ENCODE measurements around the gene ASRGL1.
"Not testable (repeated sequence)": the region's sequence is repeated elsewhere in the genome, so short reads cannot be mapped to it uniquely, and the experiment has no call there.

Gene ASRGL1

DNA sequence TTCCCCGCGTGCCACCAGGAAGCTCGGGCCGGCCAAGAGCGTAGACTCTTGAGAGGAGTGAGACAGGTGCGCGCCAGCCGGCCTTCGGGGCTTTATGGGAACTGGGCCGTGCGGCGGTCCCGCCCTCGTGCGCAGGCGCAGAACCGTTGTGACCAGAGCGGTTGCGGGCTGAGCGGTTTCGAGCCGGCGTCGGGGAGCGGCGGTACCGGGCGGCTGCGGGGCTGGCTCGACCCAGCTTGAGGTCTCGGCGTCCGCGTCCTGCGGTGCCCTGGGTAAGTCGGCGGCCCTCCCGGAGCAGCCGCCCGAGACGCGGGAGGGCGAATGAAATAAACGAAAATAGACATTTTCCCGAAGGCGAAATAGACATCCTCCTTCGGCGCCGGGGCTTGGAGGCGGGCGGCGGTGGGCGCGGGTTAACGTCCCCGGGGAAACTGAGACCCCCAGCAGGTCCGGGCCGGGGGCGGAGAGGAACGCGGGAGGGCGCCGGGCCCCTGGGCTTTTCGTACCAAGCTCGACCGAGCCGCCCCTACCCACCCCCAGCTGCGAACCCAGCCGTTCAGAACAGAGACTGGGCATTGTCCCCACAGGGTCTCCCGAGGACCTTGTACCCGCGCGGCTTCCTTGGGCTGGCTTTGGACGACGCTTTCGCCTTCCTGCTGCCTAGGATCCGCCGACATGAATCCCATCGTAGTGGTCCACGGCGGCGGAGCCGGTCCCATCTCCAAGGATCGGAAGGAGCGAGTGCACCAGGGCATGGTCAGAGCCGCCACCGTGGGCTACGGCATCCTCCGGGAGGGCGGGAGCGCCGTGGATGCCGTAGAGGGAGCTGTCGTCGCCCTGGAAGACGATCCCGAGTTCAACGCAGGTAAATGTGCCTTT is at the start of gene ASRGL1:
Gene ASRGL1 (plus strand): TSS at position 146 of the 879 bp plus-strand sequence. CDS start 530 bp downstream, at position 676.
- DNase-seq (ENCODE audit: extremely low read depth in 1 of 2, low read depth in 1 of 2), result peak; percentile 34 to 68

- DNase-seq (ENCODE audit: extremely low read depth in 1 of 2, low read depth in 1 of 2), result no peak
Measured at GRCh38 chr11:62295504-62295903, 41.7 kb upstream of the ASRGL1 start.

- DNase-seq (ENCODE audit: extremely low read depth in 1 of 2, low read depth in 1 of 2), result no peak
Measured at GRCh38 chr11:62298975-62299374, 38.3 kb upstream of the ASRGL1 start, which contains the start of gene SCGB1D4. SCGB1D4 (minus strand) TSS chr11:62299075; CDS start chr11:62299010, 65 bp downstream.

DNA sequence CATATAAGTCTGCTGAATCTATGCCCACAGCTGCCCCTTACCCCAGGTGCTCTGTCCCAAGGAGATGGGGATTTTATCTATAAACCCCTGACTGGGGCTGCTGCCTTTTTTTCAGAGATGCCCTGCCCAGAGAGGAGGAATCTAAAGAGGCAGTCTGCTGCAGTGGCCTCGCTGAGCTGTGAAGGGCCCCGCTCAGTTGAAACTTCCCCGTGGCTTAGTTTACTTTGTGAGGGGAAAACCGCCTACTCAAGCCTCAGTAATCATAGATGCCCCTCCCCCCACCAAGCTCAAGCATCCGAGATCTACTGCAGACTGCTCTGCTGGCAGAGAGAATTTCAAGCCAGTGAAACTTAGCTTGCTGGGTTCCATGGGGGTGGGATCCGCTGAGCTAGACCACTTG is 31.0 kb upstream of the ASRGL1 start:
- no peak for DNase-seq (ENCODE audit: extremely low read depth in 1 of 2, low read depth in 1 of 2)

- no peak for DNase-seq (ENCODE audit: extremely low read depth in 1 of 2, low read depth in 1 of 2)
Measured at GRCh38 chr11:62307950-62308349, 29.3 kb upstream of the ASRGL1 start.

DNA sequence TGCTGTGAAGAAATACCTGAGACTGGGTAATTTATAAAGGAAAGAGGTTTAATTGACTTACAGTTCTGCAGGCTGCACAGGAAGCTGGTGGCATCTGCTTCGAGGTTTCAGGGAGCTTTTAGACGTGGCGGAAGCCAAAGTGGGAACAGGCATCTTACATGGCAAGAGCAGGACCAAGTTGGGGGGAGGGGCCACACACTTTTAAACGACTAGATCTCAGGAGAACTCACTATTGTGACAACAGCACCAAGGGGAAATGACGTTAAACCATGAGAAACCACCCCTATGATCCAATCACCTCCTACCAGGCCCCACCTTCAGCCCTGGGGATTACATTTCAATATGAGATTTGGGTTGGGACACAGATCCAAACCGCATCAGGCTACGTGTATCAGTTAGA is 27.3 kb upstream of the ASRGL1 start:
- no peak for DNase-seq (ENCODE audit: extremely low read depth in 1 of 2, low read depth in 1 of 2)

DNA sequence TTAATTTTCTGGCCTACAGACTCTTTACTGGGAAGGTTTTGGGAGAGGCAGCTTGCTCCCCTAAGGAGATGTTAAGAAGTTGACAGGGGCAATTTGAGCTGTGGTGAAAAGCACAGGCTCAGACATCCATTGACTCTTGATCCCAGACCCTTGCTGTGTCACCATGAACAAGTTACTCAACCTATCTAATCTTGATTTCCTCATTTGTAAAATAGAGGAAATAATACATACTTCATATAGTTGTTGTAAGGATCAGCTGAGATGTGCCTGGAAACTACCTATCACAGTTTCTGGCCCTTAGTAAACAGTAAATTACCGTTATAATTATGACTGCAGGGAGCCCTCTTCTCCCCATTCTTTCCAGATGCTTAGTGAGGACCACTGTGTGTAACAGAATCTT is 21.8 kb upstream of the ASRGL1 start:
- DNase-seq (ENCODE audit: extremely low read depth in 1 of 2, low read depth in 1 of 2), result no peak

- DNase-seq (ENCODE audit: extremely low read depth in 1 of 2, low read depth in 1 of 2), result no peak
Measured at GRCh38 chr11:62322524-62322923, 14.7 kb upstream of the ASRGL1 start.

- DNase-seq (ENCODE audit: extremely low read depth in 1 of 2, low read depth in 1 of 2), result peak in 1 of 2 donors; percentile 31
Measured at GRCh38 chr11:62324731-62325556, 12.3 kb upstream of the ASRGL1 start.

GRCh38 chr11:62325781-62326180 is 11.5 kb upstream of the ASRGL1 start:
- not testable (repeated sequence) for DNase-seq (ENCODE audit: extremely low read depth in 1 of 2, low read depth in 1 of 2)

- DNase-seq (ENCODE audit: extremely low read depth in 1 of 2, low read depth in 1 of 2), result not testable (repeated sequence)
Measured at GRCh38 chr11:62326719-62327118, 10.5 kb upstream of the ASRGL1 start.

- not testable (repeated sequence) for DNase-seq (ENCODE audit: extremely low read depth in 1 of 2, low read depth in 1 of 2)
Measured at GRCh38 chr11:62327541-62327940, 9.7 kb upstream of the ASRGL1 start.

DNA sequence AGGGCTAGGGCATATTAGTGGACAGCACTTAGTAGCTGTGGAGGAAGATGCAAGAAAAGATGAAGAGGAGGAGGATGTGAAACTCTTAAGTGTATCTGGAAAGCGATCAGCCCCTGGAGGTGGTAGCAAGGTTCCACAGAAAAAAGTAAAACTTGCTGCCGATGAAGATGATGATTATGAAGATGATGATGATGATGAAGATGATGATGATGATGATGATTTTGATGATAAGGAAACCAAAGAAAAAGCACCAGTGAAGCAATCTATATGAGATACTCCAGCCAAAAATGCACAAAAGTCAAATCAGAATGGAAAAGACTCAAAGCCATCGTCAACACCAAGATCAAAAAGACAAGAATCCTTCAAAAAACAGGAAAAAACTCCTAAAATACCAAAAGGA is 6.0 kb upstream of the ASRGL1 start:
- not testable (repeated sequence) for DNase-seq (ENCODE audit: extremely low read depth in 1 of 2, low read depth in 1 of 2)

GRCh38 chr11:62333768-62334167 is 3.5 kb upstream of the ASRGL1 start:
- no peak for DNase-seq (ENCODE audit: extremely low read depth in 1 of 2, low read depth in 1 of 2)

DNA sequence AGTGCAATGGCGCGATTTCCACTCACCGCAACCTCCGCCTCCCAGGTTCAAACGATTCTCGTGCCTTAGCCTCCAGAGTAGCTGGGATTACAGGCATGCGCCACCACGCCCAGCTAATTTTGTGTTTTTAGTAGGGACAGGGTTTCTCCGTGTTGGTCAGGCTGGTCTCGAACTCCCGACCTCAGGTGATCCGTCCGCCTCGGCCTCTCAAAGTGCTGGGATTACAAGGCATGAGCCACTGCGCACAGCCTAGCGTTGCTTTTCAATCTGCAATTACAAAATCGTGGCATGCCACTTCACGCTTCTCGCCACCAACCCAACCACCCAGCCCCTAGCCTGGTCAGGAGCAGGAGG is 322 bp upstream of the ASRGL1 start:
- DNase-seq (ENCODE audit: extremely low read depth in 1 of 2, low read depth in 1 of 2), result not testable (repeated sequence)

DNA sequence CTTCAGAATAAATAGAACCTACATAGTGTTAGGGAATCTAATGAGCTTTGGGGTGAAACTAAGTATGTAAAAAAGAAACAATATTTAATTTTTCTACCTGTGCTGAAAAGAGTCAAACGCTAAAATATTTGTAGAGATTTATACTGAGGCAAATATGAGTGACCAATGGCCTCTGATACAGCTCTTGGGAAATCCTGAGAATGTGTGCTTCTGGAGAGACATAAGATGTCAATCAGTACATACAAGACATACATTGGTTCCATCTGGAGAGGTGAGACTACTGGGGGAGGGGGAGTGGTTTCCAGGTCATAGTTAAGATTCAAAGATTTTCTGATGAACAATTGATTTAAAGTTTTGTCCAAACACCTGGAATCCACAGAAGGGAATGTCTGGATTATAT is 970 bp downstream of the ASRGL1 start:
- DNase-seq (ENCODE audit: extremely low read depth in 1 of 2, low read depth in 1 of 2), result no peak

DNA sequence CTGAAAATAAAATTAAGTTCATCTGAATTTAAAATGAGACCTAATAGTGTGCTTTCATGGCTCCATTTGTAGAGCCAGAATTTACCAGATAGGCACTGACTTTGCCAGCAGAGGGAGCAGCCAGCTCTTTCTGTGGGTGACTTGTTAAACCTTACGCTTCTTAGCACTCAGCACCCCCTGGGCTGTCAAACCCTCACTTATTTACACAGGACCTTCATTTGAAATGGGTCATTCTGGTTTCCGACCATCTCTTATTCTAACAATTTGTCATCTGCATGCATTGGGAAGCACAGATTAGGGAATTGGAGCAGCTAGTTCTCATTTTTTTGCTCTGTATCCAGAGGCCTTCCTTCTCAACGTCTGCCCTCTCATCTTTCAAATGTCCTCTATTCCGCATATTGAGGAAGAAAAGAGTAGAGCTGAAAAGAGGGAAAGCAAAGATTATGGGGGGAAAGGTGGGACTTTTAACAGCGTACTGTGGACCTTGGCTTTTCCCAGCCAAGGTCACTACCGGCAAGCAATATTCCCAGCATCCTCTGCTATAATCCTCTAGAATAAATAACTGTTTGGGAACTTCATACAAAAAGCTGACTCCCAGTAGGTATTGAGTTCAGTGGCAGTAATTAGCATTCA is 3.1 kb downstream of the ASRGL1 start:
- peak in 1 of 2 donors; percentile 32 for DNase-seq (ENCODE audit: extremely low read depth in 1 of 2, low read depth in 1 of 2)

DNA sequence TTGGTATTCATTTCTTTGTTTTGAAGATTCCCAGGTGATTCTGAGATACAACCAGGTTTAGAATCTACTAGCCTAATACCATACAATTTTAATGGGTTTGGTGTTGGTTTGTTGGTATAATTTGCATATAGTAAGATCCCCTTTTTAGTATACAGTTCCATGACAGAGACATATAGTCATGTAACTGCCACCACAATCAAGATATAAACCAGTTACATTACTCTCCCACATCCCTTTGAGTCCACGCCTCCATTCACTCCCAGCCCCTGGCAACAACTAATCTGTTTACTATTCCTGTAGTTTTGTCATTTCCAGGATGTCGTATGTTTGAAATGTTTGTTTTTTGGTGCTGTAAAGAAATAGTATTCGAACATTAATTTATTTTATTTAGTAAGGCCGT is 4.3 kb downstream of the ASRGL1 start:
- no peak for DNase-seq (ENCODE audit: extremely low read depth in 1 of 2, low read depth in 1 of 2)

DNA sequence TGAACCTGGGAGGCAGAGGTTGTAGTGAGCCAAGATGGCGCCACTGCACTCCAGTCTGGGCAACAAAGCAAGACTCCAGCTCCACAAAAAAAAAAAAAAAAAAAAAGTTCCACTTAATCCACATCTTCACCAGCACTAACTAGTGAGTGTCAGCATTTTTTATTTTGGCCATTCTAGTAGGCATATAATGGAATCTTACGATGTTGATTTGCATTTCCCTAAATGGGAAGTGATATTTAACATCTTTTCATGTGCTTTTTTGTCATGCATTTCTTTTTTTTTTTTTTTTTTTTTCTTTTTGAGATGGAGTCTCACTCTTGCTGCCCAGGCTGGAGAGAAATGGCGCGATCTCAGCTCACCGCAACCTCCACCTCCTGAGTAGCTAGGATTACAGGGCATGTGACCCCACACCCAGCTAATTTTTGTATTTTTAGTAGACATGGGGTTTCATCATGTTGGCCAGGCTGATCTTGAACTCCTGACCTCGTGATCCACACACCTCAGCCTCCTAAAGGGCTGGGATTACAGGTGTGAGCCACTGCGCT is 6.5 kb downstream of the ASRGL1 start:
- DNase-seq (ENCODE audit: extremely low read depth in 1 of 2, low read depth in 1 of 2), result not testable (repeated sequence)

GRCh38 chr11:62344210-62344609 is 7.0 kb downstream of the ASRGL1 start:
- DNase-seq (ENCODE audit: extremely low read depth in 1 of 2, low read depth in 1 of 2), result no peak

GRCh38 chr11:62345861-62346260 is 8.6 kb downstream of the ASRGL1 start:
- DNase-seq (ENCODE audit: extremely low read depth in 1 of 2, low read depth in 1 of 2), result no peak

Data from activated CD8-positive, alpha-beta memory T cell treated with anti-CD3 and anti-CD28 coated beads for 1 hour (primary cell).